Uterus (tissue), 2 donors: ENCODE data around the gene RPS6KA2.

Source experiments
- CTCF ChIP-seq, 4 experiments: fragments of 200-600 bp in 2 of 4; fragments of 450-650 bp in 2 of 4; sonication (generic) in 2 of 4; IDR thresholded peaks; one replicate each; pipeline ENCODE4 v1.5.1; 2016 to 2019; ENCODE audit warnings: antibody characterized with exemption in 4 of 4, mild to moderate bottlenecking in 2 of 4, moderate library complexity in 1 of 4
- POLR2A ChIP-seq, 2 donors: fragments of 450-650 bp; IDR thresholded peaks; one replicate each; pipeline ENCODE4 v1.6.1; 2016; ENCODE audit warnings: antibody characterized with exemption in 2 of 2, mild to moderate bottlenecking in 1 of 2, moderate library complexity in 1 of 2

- no peak for TF ChIP-seq POLR2A (IDR thresholded peaks at IDR 0.05)
- TF ChIP-seq CTCF (IDR thresholded peaks at IDR 0.05): no peak
Observed at GRCh38 chr6:166443166-166443565, 183.9 kb downstream of the RPS6KA2 start.
